ENCODE data around the gene TDRD1.

The TDRD1 gene

DNA sequence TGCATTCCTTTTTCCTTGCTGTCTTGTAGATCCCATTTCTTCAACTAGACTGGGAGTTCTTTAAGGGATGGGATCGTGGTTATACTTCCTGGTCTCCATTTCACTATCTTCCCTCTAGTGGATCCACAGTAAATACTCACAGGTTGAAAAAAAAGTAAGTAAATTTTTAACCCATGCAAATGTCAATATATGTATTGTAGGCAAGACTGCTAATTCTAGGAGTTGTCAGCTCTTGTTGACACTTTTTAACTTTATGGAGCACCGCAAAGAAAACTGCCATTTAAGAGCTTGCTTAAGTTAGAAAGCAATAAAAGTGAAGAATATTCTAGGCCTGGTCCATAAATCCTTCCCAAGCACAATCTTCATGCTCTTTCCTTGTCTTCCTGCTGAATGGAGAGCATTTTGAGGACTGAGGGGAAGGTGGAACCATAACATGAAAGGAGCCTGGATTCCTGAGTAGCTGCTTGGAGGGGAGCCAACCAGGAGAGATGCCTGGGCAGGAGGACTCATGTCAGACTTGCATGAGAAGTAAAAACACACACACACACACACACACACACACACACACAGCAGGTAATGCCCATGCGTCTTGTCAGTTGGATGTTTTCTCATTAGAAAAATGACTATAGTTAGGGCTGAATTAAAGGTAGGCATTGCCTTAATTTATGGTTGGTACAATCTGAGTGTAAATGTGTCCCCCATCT, 92.1 kb downstream of the TDRD1 start:
- no peak for DNase-seq
- Mint-ChIP-seq H3K27me3 (peaks cover 34 to 57% of the 10 kb centered on the region in 2 donors), H3K36me3 (ENCODE audit: insufficient read depth) (no peaks in the 10 kb centered on the region), H3K4me3 (no peak overlapping the region), H3K4me1 (ENCODE audit: low read depth in 2 of 2) (no peaks in the 10 kb centered on the region), H3K9me3 (no peaks in the 10 kb centered on the region), H3K27ac (no peak overlapping the region)
- no peak for ATAC-seq (replicated peaks)

DNA sequence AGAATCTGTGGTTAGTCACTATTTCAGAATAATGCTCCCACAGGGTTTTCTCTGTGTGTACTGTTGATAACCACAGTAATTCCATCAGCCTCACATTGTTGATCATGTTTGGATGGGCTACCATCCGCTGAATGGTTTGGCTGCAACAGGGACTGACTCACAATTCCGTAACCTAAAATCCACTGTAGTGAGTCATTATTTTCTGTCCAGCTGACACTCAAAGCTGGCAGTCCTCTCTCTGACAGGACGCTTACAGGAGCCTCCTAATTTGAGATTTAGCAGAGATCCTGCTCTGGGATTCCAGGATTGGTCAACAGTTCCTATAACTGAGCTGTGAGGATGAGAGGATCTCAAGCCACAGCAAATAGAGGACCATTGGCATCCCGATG, 92.6 kb downstream of the TDRD1 start:
- Mint-ChIP-seq H3K27ac (no peak overlapping the region), H3K27me3 (peaks cover 34 to 57% of the 10 kb centered on the region in 2 donors), H3K4me1 (ENCODE audit: low read depth in 2 of 2) (no peaks in the 10 kb centered on the region), H3K9me3 (no peaks in the 10 kb centered on the region), H3K4me3 (no peak overlapping the region), H3K36me3 (ENCODE audit: insufficient read depth) (peaks cover 2% of the 10 kb centered on the region)
- DNase-seq (no peak), ATAC-seq (replicated peaks) (no peak)

DNA sequence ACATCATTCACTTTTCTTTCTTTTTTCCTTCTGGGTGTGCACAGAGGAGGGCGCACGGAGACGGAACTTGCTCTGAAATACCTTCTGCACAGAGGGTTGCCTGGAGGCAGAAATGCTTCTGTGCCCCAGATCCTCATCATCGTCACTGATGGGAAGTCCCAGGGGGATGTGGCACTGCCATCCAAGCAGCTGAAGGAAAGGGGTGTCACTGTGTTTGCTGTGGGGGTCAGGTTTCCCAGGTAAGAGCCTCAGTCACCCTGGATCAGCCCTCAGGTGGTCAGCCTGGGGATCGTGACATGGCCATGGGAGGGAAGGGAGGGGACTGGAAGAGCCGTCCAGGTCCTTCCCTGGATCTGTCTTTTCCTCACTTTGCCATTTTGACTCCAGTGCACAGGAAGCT, 93.5 kb downstream of the TDRD1 start:
- Mint-ChIP-seq H3K36me3 (ENCODE audit: insufficient read depth) (peaks cover 2% of the 10 kb centered on the region), H3K27me3 (peaks cover 39 to 64% of the 10 kb centered on the region in 2 donors), H3K4me1 (ENCODE audit: low read depth in 2 of 2) (no peaks in the 10 kb centered on the region), H3K4me3 (no peak overlapping the region), H3K9me3 (no peaks in the 10 kb centered on the region), H3K27ac (no peak overlapping the region)
- DNase-seq (no peak), ATAC-seq (replicated peaks) (no peak)

DNA sequence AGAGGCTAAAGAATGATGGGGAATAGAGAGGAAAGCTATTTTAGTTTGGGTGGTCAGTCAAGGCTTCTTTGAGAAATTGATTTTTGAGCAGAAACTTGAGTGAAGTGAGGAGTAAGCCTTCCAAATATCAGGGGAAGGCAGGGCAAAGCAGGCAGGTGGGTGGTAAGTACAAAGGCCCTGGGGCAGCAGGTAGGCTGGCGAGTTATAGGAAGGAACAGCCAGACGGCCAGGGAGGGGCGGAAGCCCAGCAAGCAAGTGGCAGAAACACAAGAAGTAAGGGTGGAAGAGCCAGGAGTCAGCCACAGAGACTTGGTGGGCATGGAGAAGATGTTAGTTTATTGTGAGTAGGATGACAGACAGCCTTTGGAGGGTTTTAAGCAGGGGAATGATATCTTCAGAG, 94.8 kb downstream of the TDRD1 start:
- Mint-ChIP-seq H3K27me3 (peaks cover 48 to 76% of the 10 kb centered on the region in 2 donors), H3K4me3 (no peak overlapping the region), H3K9me3 (no peaks in the 10 kb centered on the region), H3K4me1 (ENCODE audit: low read depth in 2 of 2) (no peaks in the 10 kb centered on the region), H3K27ac (no peak overlapping the region), H3K36me3 (ENCODE audit: insufficient read depth) (peaks cover 2% of the 10 kb centered on the region)
- ATAC-seq (replicated peaks), result no peak
- DNase-seq, result no peak

DNA sequence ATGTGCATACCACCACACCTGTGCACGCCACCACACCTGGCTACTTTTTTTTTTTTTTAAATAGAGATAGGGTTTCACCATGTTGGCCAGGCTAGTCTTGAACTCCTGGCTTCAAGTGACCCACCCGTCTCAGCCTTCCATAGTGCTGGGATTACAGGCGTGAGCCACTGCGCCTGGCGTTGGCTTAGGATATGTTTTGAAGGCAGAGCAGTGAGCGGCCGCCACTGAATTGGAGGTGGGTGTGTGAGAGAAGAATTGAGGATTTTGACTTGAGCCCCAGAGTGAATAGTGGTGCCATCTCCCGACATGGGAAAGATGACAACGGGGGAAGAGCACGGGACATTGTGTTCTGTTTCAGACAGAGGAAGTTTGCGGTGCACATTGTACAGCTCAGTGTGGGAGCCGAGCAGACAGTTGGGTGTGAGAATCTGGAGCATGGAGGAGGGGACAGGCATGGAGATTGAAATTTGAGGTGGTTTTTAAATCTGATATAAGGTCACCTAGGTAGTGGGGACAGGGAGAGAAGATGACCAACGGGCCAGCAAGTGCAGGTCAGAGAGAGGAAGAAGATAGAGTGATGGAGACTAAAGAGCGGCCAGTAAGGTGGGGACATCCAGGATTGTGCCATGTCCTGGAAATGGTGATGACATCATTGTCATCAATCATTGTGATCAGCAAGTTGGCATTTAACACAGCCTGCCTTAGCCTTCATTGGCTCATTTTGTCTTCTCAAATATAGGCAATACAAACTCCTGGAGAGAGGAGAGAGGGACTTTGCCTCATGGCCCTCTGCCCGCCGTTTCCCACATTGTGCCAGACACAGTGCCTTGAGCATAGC, 95.7 kb downstream of the TDRD1 start:
- no peak overlapping the region for H3K27ac Mint-ChIP-seq
- no peak overlapping the region for H3K4me3 Mint-ChIP-seq
- peaks cover 43 to 76% of the 10 kb centered on the region in 2 donors for H3K27me3 Mint-ChIP-seq
- H3K9me3 Mint-ChIP-seq, result no peaks in the 10 kb centered on the region
- no peak for DNase-seq
- no peak for ATAC-seq (replicated peaks)
- peaks cover 2% of the 10 kb centered on the region for H3K36me3 Mint-ChIP-seq (ENCODE audit: insufficient read depth)
- no peaks in the 10 kb centered on the region for H3K4me1 Mint-ChIP-seq (ENCODE audit: low read depth in 2 of 2)

DNA sequence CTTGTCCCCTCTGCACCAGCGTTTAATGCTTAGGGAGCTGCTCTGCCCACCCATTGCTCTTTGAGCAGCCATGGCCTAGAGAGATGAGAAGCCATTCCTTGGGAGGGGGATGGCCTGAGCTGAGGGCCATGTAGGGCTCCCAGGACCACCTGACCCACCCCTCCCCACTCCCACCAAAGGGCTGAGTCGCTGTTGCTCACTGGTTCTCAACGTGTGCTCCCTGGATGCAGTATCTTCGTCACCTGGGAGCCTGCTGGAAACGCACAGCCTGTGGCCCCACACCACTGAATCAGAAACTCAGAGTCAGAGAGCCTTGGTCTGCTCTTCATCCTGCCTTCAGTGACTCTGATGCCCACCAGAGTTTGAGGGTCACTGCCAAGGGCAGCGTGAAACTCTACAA, 96.9 kb downstream of the TDRD1 start:
- no peak for DNase-seq
- Mint-ChIP-seq H3K4me3 (no peak overlapping the region), H3K27ac (no peak overlapping the region), H3K9me3 (no peaks in the 10 kb centered on the region), H3K36me3 (ENCODE audit: insufficient read depth) (peaks cover 2% of the 10 kb centered on the region), H3K27me3 (peaks cover 35 to 74% of the 10 kb centered on the region in 2 donors), H3K4me1 (ENCODE audit: low read depth in 2 of 2) (no peaks in the 10 kb centered on the region)
- ATAC-seq (replicated peaks), result no peak

DNA sequence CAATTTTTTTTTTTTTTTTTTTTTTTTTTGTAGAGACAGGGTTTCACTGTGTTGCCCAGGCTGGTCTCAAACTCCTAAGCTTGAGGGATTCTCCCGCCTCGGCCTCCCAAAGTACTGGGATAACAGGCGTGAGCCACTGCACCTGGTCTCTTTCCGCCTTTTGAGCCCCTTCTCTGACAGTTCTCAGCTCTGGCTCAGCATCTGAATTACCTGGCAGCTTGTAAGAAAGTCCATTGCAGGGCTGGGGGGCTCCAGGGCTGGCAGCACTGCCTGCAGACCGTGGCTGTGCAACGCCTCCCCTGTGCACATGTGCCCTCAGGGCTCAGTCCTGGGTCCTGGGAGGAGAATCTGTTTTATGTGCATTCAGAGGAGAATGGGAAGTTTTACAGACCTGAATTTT, 97.5 kb downstream of the TDRD1 start:
- Mint-ChIP-seq H3K27ac (no peak overlapping the region), H3K36me3 (ENCODE audit: insufficient read depth) (peaks cover 2% of the 10 kb centered on the region), H3K27me3 (peaks cover 30 to 70% of the 10 kb centered on the region in 2 donors), H3K4me3 (no peak overlapping the region), H3K9me3 (no peaks in the 10 kb centered on the region), H3K4me1 (ENCODE audit: low read depth in 2 of 2) (no peaks in the 10 kb centered on the region)
- ATAC-seq (replicated peaks) (no peak), DNase-seq (no peak)

DNA sequence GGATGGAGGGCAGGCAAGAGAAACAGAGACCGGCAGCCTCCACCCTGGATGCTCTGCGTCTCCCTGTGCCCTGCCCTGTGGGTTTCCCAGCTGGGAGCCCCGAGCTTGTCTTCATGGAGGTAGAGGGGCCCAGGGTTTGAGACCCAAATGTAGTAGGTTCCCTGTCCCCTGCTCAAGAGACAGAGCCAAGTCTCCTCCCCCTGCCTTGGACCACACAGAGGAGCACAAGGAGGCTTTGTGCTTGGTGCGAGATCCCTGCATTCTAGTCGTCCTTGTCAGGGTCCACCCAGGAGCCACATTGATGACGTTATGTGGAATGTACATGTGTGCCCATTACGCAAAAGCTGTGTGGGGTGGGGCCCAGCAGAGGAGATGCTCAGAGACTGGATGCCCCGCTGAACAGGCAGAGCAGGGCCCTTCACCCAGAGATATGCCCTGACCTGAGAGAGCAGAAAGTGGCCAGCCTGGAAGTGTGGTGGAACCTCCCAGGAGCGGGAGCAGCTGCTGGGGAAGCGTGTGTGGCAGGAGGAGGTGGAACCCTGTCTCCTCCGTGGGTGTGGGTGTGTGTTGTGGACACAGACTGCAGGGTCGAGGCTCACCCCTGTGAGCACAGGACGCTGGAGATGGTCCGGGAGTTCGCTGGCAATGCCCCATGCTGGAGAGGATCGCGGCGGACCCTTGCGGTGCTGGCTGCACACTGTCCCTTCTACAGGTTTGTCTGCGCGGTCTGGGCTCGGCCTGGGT, 99.2 kb downstream of the TDRD1 start:
- ATAC-seq (replicated peaks) (no peak), DNase-seq (no peak)
- Mint-ChIP-seq H3K9me3 (no peaks in the 10 kb centered on the region), H3K4me1 (ENCODE audit: low read depth in 2 of 2) (no peaks in the 10 kb centered on the region), H3K36me3 (ENCODE audit: insufficient read depth) (peaks cover 2% of the 10 kb centered on the region), H3K4me3 (no peak overlapping the region), H3K27ac (no peak overlapping the region), H3K27me3 (peaks cover 26 to 56% of the 10 kb centered on the region in 2 donors)

DNA sequence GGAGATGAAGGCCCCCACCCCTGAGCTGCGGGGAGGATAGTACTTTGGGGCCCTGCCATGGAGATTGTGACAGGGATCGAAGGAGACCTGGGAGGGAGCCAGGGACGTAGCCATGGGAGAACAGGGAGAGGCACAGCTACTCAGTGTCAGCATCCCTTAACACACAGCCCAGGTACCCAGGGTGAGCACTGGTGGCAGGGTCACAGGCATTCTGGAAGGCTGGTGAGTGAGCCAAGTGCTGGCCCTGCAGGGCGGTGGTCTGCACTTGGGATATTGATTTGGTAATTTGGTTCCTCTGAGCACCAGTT, 99.7 kb downstream of the TDRD1 start:
- H3K36me3 Mint-ChIP-seq (ENCODE audit: insufficient read depth), result peaks cover 2% of the 10 kb centered on the region
- ATAC-seq (replicated peaks) (no peak), DNase-seq (no peak)
- H3K4me3 Mint-ChIP-seq, result no peak overlapping the region
- no peaks in the 10 kb centered on the region for H3K4me1 Mint-ChIP-seq (ENCODE audit: low read depth in 2 of 2)
- H3K27ac Mint-ChIP-seq, result no peak overlapping the region
- H3K9me3 Mint-ChIP-seq, result no peaks in the 10 kb centered on the region
- H3K27me3 Mint-ChIP-seq, result peaks cover 27 to 51% of the 10 kb centered on the region in 2 donors

DNA sequence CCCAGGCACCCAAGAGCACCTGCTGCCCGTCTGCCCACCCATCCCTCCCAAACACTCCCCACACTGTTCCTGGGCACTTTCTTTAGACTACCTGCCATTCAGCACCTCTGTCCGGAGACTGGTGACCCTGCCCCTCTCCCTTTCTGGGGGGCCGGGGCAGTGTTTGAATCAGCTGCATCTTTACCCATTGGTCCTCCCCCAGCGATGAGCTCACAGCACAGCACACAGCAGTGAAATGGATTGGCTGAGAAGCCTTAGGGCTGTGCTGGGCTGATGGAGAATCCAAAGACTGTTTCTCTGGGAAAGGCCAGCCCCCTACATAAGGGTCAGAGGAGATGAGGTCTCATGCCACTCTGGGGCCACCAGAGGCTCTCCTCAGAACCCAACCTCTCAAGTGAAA, 100.1 kb downstream of the TDRD1 start:
- Mint-ChIP-seq H3K4me1 (ENCODE audit: low read depth in 2 of 2) (no peaks in the 10 kb centered on the region), H3K9me3 (no peaks in the 10 kb centered on the region), H3K36me3 (ENCODE audit: insufficient read depth) (peaks cover 2% of the 10 kb centered on the region), H3K27ac (no peak overlapping the region), H3K27me3 (peaks cover 27 to 47% of the 10 kb centered on the region in 2 donors), H3K4me3 (no peak overlapping the region)
- no peak for DNase-seq
- ATAC-seq (replicated peaks), result no peak

DNA sequence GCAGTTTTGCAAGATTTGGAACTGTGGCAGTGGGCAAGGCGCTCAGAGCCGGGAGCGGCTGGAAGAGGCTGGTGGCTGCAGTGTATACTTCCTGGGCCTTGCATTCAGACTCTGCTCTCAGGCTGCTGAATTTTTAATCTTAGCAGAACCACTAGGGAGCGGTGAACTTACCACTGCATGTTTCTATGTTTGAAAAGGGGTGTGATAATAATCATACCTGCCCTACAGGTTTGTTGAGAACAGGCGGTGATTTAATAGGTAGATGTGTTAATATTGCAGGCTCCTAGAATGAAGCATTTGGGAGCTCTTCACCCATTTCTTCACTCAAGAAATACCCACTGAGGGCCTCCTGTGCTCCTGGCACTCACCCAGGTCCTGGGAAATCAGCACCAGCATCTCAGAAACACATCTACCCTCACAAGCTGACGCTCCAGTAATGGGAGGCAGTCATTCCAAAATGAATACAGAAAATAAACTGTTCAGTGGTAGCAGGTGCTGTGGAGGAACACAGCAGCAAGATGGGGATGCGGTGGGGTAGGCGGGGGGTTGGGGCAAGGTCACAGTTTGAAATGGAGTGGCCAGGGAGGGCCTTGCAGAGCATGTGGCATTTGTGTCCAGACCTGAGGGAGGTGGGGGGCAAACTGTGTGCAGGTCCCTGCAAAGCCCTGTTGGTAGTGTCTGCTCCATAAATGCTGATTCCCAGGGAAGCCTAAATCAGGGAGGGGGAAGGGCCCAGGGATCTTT, 100.9 kb downstream of the TDRD1 start:
- no peak for DNase-seq
- no peak for ATAC-seq (replicated peaks)
- H3K27ac Mint-ChIP-seq, result no peak overlapping the region
- H3K4me3 Mint-ChIP-seq, result no peak overlapping the region
- no peaks in the 10 kb centered on the region for H3K4me1 Mint-ChIP-seq (ENCODE audit: low read depth in 2 of 2)
- H3K36me3 Mint-ChIP-seq (ENCODE audit: insufficient read depth), result peaks cover 2% of the 10 kb centered on the region
- peaks cover 27 to 39% of the 10 kb centered on the region in 2 donors for H3K27me3 Mint-ChIP-seq
- no peaks in the 10 kb centered on the region for H3K9me3 Mint-ChIP-seq

DNA sequence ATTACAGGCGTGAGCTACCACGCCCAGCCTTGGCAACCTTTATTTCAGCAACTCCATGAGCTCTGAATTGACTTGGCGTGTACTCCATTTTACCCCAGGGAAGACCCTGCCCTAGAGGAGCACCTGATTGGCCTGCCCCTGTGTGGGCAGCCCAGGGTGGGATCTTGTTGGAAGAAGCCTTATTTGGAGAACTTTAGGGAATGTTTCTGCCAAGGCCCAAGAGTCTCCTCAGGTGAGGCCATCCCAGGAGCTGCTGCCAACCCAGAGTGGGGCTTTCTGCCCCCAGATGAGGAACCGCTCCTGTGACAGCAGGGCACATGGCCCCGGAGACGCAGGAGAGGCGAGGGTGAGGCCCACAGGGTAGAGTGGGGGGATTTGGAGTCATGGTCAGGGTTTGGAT, 101.9 kb downstream of the TDRD1 start:
- no peak for ATAC-seq (replicated peaks)
- peaks cover 27 to 39% of the 10 kb centered on the region in 2 donors for H3K27me3 Mint-ChIP-seq
- no peaks in the 10 kb centered on the region for H3K4me1 Mint-ChIP-seq (ENCODE audit: low read depth in 2 of 2)
- H3K9me3 Mint-ChIP-seq, result no peaks in the 10 kb centered on the region
- H3K36me3 Mint-ChIP-seq (ENCODE audit: insufficient read depth), result peaks cover 2% of the 10 kb centered on the region
- H3K27ac Mint-ChIP-seq, result no peak overlapping the region
- no peak overlapping the region for H3K4me3 Mint-ChIP-seq
- no peak for DNase-seq

DNA sequence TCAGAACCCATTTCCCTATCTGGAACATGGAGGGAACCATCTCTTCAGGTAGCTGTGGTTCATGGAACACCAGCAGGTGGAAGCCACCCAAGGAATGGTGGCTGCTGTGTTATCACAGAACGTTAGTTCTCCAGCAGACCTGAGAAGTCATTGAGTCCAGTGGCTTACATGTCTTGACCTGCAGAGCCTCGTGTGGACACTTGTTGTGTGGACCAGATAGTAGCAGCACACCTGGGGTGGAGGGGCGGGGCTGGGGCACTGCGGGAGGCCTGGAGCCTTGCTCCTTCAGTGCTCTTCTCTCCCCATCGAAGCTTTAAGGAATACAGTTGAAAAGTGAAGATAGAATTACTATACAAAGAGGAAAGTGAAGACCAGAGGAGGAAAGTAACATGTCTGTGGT, 102.3 kb downstream of the TDRD1 start:
- H3K27me3 Mint-ChIP-seq, result peaks cover 27 to 39% of the 10 kb centered on the region in 2 donors
- no peaks in the 10 kb centered on the region for H3K9me3 Mint-ChIP-seq
- H3K36me3 Mint-ChIP-seq (ENCODE audit: insufficient read depth), result peaks cover 2% of the 10 kb centered on the region
- no peak overlapping the region for H3K27ac Mint-ChIP-seq
- no peak overlapping the region for H3K4me3 Mint-ChIP-seq
- H3K4me1 Mint-ChIP-seq (ENCODE audit: low read depth in 2 of 2), result no peaks in the 10 kb centered on the region
- ATAC-seq (replicated peaks) (no peak), DNase-seq (no peak)

Measured in effector memory CD8-positive, alpha-beta T cell (primary cell).